GM18519 (cell line): ENCODE results near the gene ITPK1.

Source experiments
- ATAC-seq: cut with Tn5 transposase; IDR thresholded peaks from one replicate; pipeline ENCODE4 v1.9.1; 2021; ENCODE audit warnings: mild to moderate bottlenecking, moderate library complexity; ENCODE audit not compliant: unreplicated experiment, low FRiP score

The ITPK1 gene

DNA sequence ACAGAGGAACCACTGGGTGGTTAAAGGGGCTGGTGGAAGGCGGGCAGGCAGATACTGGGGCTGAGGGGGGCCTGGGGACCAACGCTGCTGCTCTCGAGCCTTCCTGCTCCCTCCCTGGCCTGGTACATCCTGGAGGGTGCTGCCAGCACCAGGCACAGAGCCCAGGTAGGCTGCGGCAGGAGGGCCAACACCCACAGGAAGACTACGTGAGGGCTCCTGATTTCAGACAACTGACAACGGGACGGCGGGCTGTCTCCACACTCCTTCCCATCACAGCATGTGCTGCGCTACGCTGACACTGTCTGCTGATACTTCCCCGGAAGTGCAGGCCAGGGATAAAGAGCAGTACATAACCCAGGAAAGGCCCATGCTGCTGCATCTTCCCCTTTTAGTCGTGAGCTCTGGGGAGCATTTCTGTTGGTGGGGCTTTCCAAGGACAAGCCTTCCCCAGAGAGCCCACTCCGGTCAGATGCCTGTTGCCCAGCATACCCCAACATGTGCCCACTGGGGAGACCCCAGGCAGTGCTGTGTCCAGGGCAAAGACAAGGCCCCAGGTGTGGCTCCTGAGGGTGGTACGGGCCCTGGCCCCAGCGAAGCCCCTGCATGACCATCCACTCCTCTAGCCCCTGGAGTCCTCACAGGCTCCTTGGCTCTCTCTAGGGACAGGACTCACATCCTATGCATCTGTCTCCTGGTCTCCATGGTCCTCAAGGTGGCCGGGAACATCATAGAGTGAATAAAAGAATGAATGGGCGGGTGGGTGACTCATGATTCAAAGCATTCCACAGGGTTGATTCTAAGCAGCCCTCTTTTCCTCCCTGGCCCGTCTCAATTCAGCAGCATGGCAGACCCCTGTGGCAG lies 154.8 kb downstream of the ITPK1 start:
- no peak for ATAC-seq

DNA sequence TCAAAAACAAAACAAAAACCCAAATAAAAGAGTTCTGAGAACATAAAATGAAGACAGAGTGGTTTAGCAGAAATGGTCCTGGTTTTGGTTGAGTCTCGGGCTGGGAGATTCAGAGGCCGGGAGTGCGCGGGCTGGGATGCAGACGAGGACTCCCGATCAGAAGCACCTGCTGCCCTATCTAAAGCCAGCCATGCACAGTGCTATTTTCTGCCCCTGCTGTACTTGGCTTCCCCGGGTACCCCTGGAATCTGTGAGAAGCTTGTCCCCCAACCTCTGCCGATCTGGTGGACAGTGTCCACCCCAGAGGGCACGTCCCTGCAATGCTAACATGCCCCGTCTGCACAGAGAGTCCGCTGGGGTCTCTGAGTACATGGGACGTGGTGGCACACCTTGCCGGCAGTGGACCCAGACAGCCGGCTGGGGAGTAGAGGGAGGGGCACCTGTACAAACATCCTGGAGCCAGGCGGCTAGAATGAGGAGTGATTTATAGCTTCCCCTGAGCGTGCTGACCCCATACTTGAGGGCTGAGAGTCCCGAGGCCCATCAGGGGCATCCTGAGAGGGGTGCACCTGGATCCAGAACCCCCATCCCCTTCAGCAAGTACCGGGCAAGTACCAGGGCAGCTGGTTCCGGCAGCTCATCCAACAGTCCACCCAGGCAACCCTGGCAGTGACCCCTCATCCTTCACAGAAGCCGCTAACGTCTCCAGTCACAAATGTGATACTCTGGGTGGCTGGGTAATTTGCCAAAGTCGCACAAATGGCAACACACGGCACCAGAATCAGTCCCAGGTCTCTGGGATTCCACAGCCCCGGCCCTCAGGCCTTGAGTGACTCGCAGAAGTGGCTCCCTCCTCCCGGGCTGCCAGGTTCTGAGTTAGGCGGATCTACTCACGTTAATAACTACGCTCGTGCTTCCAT lies 155.7 kb downstream of the ITPK1 start:
- no peak for ATAC-seq

DNA sequence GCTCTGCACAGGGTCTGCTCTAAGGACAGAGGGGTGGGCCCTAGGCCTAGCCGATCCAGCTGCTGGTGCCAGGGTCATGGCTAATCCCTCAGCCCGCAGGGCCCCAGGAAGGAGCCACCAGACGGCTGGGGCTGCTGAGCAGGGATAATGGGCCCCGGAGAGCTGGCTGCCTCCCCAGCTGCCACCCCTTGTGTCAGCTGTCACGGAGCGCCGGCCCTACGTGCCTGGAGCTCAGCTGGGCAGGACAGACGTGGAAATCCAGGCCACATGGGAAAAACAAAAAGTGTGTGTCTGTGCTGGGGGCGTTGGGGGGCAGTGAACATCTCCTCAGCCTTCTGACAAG lies 156.6 kb downstream of the ITPK1 start:
- ATAC-seq: no peak

DNA sequence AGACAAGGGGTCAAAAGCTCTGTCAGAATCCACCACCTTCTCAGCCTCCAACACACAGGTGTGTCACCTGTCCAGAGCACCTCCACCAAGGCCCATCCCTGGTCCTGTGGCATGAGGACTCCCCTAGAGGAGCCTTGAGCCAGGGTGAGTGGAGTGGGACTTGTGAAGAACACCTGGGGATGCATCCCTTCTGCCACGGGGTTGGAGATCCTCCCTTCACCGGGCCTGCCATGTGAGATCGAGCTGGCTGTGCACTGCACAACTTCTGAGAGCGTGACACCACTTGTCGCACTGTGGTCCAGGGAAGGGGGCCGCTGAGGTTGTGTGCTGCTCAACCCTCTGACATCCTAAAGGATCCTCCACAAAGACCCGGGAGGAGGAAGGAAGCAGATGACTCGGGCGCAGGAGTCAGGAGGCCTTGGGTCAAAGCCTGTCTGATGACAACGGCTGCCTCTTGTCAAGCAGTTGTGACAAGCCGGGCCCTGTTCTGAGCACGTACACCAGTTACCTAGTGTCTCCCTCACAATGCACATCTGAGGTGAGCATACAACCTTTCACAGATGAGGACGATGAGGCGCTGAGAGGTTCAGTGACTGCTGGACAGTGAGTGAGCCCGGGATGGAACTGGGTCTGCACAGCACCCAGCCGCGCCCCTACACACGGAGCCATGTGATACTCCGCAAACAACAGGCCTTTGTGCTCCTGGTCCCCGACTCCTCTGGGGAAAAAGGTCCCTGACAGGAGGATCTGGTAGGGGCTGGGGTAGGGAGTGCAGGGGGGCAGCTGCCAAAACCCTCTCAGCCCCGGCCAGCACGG lies 157.1 kb downstream of the ITPK1 start:
- ATAC-seq: no peak

DNA sequence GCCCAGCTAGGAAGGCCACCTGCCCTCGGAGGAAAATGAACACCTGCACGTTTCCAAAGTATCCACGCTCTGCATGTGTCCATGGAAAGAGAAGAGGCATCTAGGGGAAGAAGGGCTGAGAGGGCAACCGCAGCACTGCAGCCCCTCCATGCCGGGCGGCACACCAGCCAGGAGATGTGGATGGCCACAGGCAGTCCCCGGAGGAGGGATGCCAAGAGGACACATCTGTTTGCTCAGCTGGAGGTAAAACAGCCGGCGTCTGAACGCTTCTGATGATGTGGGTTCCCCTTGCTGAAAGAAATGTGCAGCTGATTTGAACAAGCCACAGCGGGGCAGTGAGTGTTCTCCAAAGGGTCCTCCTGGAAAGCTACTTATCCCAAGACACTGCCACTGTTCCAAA lies 158.8 kb downstream of the ITPK1 start:
- ATAC-seq: no peak

DNA sequence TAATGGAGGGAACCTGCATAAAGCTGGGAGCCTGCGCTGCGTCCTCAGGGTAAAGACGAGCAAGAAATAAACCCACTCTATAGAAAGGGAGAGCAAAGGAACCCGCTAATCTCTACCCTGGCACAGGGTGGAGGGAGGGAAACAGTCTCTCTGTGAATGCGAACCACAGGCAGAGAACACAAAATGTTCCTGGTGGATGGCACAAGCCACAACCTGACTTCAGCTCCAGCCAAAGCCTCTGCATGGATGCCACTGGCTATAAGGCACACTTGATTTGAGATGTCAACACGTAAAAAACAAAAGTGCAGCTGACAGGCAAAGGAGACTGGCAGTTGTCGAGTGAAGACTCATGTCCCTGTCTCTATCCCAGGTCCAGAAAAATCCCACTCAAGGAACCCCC lies 160.3 kb downstream of the ITPK1 start:
- no peak for ATAC-seq

DNA sequence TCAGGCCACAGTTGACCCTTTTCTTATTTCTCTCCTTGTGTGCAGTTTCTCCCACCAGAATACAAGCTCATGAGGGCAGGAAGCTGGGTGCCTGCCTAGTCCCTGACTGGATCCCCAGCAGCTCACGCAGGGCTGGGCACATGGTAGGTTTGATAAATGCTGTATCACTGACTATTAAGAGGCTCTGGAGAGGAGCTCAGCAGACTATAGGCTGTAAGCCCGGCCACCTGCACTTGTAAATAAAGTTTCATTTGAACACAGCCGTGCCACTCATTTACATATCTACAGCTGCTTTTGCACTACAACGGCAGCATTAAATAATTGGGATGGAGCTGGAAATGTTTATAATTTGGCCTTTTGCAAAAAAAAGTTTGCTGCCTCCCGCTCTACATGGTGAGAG lies 160.8 kb downstream of the ITPK1 start:
- no peak for ATAC-seq

DNA sequence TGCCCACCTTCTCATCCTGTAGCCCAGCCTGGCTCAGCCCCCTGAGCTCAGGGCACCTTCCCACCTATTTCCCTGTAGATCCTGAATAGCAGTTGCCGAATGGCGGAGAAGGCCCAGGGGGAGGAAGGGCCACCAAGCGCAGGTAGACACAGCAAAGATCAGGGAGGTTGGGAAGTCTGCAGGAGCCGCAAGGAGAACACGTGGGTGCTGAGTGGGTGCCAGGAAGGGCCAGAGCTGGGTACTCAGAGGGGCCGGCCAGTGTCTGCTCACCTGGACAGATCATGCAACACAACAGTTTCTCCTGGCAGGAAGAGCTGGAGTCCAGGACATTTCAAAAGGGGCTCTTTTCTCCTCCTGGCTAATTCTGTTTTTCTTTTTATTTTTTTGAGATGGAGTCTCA lies 162.2 kb downstream of the ITPK1 start:
- no peak for ATAC-seq

DNA sequence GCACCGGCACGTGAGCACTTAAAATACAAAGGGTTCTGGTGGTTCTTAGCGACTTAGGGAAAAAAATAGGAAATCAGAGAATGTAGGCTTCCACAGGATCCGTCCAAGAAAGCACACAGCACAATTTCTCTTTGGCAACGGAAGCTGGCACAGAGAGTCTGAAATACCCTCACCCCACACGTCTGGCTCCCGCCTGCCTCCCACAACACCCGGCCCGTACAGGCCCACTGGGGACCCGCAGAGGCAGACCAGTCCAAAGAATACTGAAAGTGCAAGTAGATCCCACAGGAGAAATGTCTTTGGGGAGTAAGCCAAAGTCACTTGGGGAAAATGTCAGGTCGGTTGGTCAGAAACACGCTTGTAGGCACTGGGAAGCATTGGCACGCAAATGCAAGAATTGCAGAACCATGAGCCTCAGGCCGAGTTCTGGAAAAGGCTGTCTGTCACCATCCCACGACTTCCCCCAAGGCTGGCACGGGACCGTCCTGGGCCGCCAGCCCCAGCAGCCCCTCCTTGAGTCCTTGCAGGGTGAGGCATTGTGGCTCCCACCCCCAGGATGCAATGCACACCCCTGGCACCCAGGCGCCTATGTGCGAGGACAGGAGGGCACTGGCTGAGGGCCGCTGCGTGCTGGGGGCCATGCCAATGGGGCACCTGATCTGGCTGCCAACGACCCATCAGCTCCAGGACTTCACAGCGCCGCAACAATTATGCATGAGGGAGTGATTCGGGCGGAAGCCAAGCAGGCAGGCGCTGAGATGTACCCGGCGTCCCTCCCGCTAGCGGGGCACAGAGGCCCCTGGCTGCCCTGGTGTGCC lies 163.0 kb downstream of the ITPK1 start:
- ATAC-seq: no peak

DNA sequence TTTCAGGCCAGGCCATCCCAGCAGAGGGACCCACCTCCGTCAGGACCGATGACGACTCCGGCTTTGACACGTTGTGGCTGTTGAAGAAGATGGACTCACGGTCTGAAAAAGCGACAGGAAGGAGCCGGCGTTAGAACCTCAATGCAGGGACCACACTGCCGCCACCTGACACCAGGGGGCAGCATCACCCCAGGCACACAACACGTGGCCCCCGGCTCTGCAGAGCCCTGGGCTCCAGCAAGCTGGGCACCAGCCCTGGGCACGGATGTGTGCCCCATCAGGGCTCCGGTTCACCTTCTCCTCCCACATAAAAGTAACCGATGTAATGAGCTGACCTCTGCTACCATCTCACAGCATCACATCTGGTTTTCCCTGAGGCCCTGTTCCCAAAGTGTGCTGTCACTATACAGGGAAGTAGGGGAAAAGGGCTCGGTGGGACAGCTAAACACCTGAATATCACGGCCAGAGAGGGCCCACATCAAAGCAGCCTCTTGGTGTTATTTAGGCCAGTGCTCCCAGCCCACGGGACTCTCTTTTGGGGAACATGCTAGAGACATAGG lies 163.7 kb downstream of the ITPK1 start:
- ATAC-seq: no peak

DNA sequence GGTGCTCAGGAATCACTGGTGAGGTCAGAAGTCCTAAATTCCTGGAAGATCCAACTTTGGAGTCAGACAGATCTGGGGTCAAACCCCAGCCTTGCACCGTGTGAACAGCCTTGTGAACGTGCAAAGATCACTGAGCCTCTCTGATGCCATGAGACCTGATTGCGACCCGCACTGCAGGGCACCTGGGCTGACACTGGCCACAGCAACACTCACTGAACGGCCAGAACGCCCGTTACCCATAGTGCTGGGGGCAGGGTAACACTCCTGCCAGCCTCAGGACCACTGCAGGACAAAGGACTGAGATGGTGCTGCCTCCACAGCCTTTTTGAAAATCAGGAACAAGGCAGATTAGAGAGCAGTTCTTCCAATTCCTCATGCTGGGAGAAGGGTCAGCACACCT lies 164.5 kb downstream of the ITPK1 start:
- ATAC-seq: no peak

DNA sequence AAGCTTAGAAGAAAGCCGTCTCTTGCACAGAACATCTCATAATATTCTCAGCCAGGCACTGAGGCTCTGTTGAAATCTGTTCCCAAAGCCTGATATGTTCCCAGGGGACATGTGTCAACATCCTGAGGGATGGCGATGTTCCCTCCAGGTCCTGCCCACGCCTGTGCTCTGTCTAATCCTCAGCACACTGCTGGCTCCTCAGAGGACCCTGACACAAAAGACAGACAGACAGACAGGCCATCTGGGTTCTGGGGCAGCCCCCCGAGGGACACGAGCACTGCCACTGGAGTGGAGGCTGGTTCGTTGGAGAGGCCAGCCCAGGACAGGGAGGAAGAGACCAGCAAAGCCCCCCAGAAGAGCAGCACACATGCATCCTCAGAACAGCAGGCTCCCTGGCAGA lies 165.0 kb downstream of the ITPK1 start:
- ATAC-seq: no peak

DNA sequence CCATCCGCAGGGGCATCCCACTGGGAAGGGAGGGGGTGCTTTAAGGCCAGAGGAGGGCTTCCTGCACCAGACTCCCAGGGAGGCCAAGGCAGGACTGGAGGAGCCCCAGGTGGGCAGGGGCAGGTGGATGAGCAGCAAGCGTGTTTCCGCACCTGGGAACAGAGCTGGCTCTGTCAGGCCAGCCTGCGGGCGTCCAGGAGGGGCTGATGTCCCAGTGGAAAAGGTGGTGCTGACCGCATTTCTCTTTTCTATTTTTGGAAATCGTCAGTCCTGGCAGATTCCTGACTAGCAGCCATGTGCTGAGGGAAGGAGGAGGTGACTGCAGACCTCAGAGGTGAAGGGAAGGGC lies 165.6 kb downstream of the ITPK1 start:
- no peak for ATAC-seq

DNA sequence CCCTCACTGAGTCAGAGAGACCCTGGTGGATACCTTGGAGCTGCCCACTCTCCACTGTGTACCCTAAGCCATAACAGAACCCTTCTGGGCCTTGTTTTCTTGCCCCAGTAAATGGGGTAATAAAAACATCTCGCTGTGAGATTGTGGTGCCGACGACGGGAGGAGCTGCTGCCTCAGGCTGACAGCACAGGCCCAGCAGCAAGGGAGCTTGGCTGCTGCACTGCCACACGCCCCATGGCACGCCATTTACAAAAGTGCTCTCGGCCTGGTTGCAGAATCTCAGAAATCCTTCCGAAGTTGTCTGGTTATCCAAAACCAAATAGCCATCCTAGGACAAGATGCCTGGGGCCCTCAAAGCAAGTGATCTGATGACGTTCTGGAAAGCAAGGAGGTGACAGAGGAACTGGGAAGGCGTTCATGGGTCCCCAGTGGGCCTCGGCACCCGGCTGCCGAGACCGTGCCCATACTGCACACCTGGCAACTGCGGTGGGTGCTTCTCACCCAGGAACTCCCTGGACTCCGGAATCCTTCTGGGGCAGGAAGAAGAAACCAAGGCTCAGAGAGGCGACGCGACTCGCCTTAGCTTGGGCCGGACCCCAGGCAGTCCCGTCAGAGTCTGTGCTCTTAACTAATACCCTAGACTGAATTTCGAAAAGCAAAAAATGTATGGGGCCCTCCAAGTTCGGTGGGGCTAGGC lies 166.1 kb downstream of the ITPK1 start:
- ATAC-seq: no peak

DNA sequence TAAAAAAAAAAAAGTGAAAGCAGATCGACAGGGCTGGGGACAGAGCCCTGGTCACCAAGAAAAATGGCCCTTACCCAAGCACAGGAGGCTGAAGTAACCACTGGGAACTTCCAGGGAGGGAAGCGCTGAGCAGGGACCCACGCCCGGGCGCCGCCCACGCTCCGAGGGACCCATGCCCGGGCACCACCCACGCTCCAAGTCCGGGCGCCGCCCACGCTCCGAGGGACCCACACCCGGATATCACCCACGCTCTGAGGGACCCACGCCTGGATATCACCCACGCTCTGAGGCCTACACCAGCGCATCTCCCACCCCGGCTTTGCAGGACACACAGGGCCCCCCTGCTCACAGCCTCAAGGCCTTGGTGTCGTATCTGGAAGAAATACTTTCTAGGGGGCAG lies 167.1 kb downstream of the ITPK1 start:
- no peak for ATAC-seq

DNA sequence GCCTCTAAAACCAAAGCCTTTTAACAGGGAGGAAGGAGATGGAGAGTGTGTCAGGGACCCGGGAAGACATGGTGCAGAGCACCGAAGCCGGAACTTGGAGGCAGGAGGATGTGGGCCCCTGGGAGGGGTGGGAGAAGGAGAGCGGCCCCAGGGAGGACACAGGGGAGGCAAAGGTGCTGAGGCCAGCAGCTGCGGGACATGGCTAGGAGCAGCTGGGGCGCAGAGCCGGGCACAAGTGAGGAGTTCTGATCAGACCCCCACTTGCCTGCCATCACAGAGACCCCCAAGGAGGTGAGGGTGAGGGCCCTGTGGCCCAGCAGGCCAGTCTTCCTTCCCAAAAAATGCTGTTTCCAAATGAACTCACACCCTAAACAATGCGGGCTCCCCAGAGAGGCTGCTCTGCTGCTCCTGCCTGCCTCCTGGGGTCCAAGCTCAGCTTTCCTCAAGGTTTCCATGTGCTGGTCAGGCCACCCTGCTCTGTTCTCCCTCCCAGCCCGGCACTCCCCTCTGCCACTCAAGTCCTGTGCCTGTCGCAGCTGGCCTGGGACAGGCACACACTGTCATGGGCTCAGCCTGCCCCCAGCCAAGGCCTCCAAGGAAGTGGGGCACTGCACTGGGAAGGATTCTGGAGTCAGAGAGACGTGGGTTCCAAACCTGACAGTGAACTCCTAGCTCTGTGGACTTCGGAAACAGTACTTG lies 168.7 kb downstream of the ITPK1 start:
- no peak for ATAC-seq

DNA sequence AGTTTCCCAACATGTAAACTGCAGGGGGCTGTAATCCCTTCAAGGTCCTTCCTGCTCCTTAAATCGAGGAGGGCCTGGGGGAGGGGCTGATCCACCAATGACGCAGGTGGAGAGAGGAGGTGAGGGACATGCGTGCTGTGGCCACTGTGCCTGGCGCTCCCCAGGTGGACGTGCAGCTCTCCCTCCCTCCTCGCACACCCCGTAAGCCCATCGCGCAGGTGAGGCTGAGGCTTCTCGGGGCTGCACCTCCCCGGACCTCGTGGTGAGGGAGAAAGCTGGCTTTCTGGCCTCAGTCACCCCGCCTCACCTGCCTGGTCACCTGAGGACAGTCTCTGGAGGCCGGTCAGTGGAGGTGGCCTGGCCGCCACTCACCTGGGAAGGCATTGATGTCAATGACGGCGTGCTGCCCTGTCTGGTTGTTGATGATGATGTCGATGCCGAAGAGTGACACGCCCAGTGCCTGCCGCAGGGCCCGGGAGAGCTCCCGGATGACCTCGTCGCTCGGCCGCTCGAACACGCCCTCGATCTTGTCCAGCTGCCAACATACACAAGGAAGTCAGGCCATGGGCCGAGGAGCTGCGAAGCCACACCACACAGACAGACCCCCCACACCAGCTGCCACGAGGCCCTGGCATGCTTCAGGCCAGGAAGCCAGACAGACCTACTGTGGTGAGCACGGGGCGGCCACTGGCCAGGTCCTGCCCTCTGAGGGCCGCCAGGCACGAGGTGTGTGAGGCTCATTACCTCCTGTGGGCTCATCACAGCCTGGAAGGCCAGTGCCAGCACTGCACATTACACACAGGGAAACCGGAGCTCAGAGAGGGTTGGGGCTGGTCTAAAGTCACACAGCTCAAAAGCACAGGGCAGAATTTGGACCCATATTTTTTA lies 169.5 kb downstream of the ITPK1 start:
- no peak for ATAC-seq

DNA sequence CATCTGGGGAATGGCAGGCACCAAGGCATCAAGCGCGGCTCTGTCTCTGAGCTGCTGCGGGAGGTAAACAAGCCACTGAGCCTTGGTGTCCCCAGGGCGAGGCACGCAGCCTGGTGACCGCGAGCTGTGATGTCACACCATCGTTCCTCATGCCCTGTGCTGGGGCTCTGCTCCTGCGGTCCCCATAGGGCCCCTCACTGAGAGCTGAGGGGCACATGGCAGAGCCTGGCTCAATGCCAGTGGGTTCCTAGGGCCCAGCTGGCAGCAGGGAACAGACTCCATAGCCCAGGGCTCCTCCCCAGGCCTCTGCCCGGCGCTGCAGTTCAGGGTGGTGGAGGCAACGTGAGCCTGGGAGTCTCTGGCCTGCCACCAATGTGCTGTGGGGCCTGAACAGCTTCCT lies 170.2 kb downstream of the ITPK1 start:
- ATAC-seq: no peak
